H1 (cell line): ENCODE results near the gene KLF18. TPM values are rescaled to one million over a fixed set of nuclear protein-coding genes. Genes with fewer than 3 reads are reported as not detected.

ENCODE experiments used
- CTCF ChIA-PET: fragments of 300-600 bp; sonication (Branson Sonifier 250); formaldehyde crosslinking; loops from one replicate; lab custom pipeline; 2021; ENCODE audit not compliant: partially characterized antibody; lab: Charles Lee
- POLR2A ChIA-PET: fragments of 300-600 bp; sonication (Branson Sonifier 250); formaldehyde crosslinking; loops from one replicate; lab custom pipeline; 2021; ENCODE audit warnings: inconsistent platforms; ENCODE audit not compliant: partially characterized antibody; lab: Charles Lee
- DNase-seq, 2 experiments: peaks; one replicate each; pipeline versions ENCODE4 v3.0.0 to v3.0.0-alpha.2; 2010 to 2022; ENCODE audit warnings: low spot score in 2 of 2, low read depth in 1 of 2, mixed read lengths in 1 of 2
- FAIRE-seq: peaks from 2 replicates; lab custom pipeline; 2011; peaks lifted over from hg19 to GRCh38; lab: Jason Lieb, UNC
- H2AFZ ChIP-seq: 2 replicates; pipeline ENCODE4 v1.8.1; 2012; ENCODE audit warnings: low read length, inconsistent platforms
- H2AK5ac ChIP-seq: 2 replicates; pipeline ENCODE4 v1.6.1; 2013; ENCODE audit warnings: low read depth, low read length
- H2BK120ac ChIP-seq: replicated peaks from 2 replicates; pipeline ENCODE3; 2013; ENCODE audit warnings: low read depth, low read length, inconsistent platforms
- H2BK12ac ChIP-seq: 2 replicates; pipeline ENCODE4 v1.6.1; 2013; ENCODE audit warnings: low read depth, low read length
- H2BK15ac ChIP-seq: 2 replicates; pipeline ENCODE4 v1.6.1; 2013; ENCODE audit warnings: low read length
- H2BK20ac ChIP-seq: 2 replicates; pipeline ENCODE4 v1.6.1; 2013; ENCODE audit warnings: low read length
- H2BK5ac ChIP-seq: 2 replicates; pipeline ENCODE4 v1.6.1; 2013; ENCODE audit warnings: low read depth, low read length
- H3K14ac ChIP-seq: 2 replicates; pipeline ENCODE4 v1.6.1; 2013; ENCODE audit warnings: inconsistent platforms; ENCODE audit not compliant: insufficient read length
- H3K18ac ChIP-seq: 2 replicates; pipeline ENCODE4 v1.6.1; 2013; ENCODE audit warnings: low read length; ENCODE audit errors: extremely low read depth
- H3K23ac ChIP-seq: 2 replicates; pipeline ENCODE4 v1.6.1; 2013; ENCODE audit warnings: inconsistent platforms; ENCODE audit not compliant: insufficient read length
- H3K23me2 ChIP-seq: 2 replicates; pipeline ENCODE4 v1.6.1; 2013; ENCODE audit warnings: low read depth, low read length
- H3K27ac ChIP-seq: 2 replicates; pipeline ENCODE4 v1.6.1; 2011; ENCODE audit warnings: low read depth, low read length, inconsistent platforms
- H3K27me3 ChIP-seq, 4 experiments: replicated peaks in 1 of 4; 1 replicate in 1 of 4; 2 replicates in 3 of 4; pipeline versions ENCODE4 v1.6.1 to v1.8.1; 2011 to 2013; ENCODE audit warnings: low read length in 3 of 4, mild to moderate bottlenecking in 3 of 4, inconsistent platforms in 2 of 4, mixed read lengths in 2 of 4, moderate library complexity in 1 of 4; ENCODE audit not compliant: control insufficient read depth in 3 of 4, insufficient read depth in 3 of 4; ENCODE audit errors: extremely low read depth in 1 of 4
- H3K36me3 ChIP-seq, 4 experiments: 2 replicates each; pipeline versions ENCODE4 v1.6.1 to v1.8.1; 2011 to 2013; ENCODE audit warnings: mild to moderate bottlenecking in 4 of 4, low read length in 3 of 4, moderate library complexity in 2 of 4, control low read depth in 1 of 4, inconsistent platforms in 1 of 4; ENCODE audit not compliant: insufficient read depth in 4 of 4, control insufficient read depth in 2 of 4
- H3K4ac ChIP-seq: replicated peaks from 2 replicates; pipeline ENCODE3; 2013; ENCODE audit warnings: low read length, low read depth, mixed read lengths, inconsistent platforms; ENCODE audit not compliant: insufficient read length
- H3K4me1 ChIP-seq, 4 experiments: replicated peaks in 1 of 4; 1 replicate in 1 of 4; 2 replicates in 3 of 4; pipeline versions ENCODE4 v1.6.1 to v1.8.1; 2011 to 2013; ENCODE audit warnings: low read length in 3 of 4, inconsistent platforms in 2 of 4, mixed read lengths in 1 of 4; ENCODE audit not compliant: insufficient read depth in 4 of 4, control insufficient read depth in 3 of 4
- H3K4me2 ChIP-seq, 2 experiments: 2 replicates each; pipeline versions ENCODE4 v1.6.1 to v1.8.1; 2011 to 2013; ENCODE audit warnings: low read depth in 2 of 2, low read length in 2 of 2, control low read depth in 1 of 2, inconsistent platforms in 1 of 2, mild to moderate bottlenecking in 1 of 2; ENCODE audit not compliant: insufficient read depth in 1 of 2
- H3K4me3 ChIP-seq, 4 experiments: fragments of 200-600, 300-600 bp in 1 of 4; sonication (generic), shearing (Covaris generic), sonication (Bioruptor Twin) in 1 of 4; 2 replicates each; pipeline versions ENCODE4 v1.5.1 to v1.8.1; 2011 to 2016; ENCODE audit warnings: low read length in 4 of 4, low read depth in 3 of 4, control low read depth in 2 of 4, inconsistent platforms in 2 of 4, mild to moderate bottlenecking in 2 of 4, mixed read lengths in 1 of 4, moderate library complexity in 1 of 4; ENCODE audit not compliant: insufficient read depth in 2 of 4; ENCODE audit errors: extremely low read depth in 1 of 4
- H3K56ac ChIP-seq: replicated peaks from 2 replicates; pipeline ENCODE3; 2013; ENCODE audit warnings: low read depth, mild to moderate bottlenecking, mixed read lengths, low read length, inconsistent platforms; ENCODE audit not compliant: insufficient read length
- H3K79me1 ChIP-seq: 2 replicates; pipeline ENCODE4 v1.6.1; 2013; ENCODE audit warnings: low read depth, low read length, control low read depth
- H3K79me2 ChIP-seq, 2 experiments: 2 replicates each; pipeline versions ENCODE4 v1.6.1 to v1.8.1; 2012 to 2013; ENCODE audit warnings: low read length in 2 of 2, mild to moderate bottlenecking in 2 of 2, inconsistent platforms in 1 of 2; ENCODE audit not compliant: insufficient read depth in 2 of 2, control insufficient read depth in 1 of 2
- H3K9ac ChIP-seq, 4 experiments: replicated peaks in 1 of 4; 1 replicate in 1 of 4; 2 replicates in 3 of 4; pipeline versions ENCODE4 v1.6.1 to v1.8.1; 2011 to 2013; ENCODE audit warnings: low read depth in 3 of 4, low read length in 3 of 4, control low read depth in 2 of 4, mild to moderate bottlenecking in 2 of 4, moderate library complexity in 2 of 4, inconsistent platforms in 1 of 4; ENCODE audit errors: extremely low read depth in 1 of 4
- H3K9me3 ChIP-seq, 2 experiments: 2 replicates each; pipeline versions ENCODE4 v1.6.1 to v1.8.1; 2012 to 2013; ENCODE audit warnings: mild to moderate bottlenecking in 2 of 2, moderate library complexity in 2 of 2, control low read depth in 1 of 2, inconsistent platforms in 1 of 2, low read depth in 1 of 2, low read length in 1 of 2, mixed read lengths in 1 of 2; ENCODE audit not compliant: insufficient read depth in 2 of 2
- H4K20me1 ChIP-seq, 2 experiments: replicated peaks in 1 of 2; 2 replicates each; pipeline versions ENCODE3 to v1.8.1; 2011 to 2013; ENCODE audit warnings: inconsistent platforms in 2 of 2, low read length in 2 of 2, mild to moderate bottlenecking in 1 of 2; ENCODE audit not compliant: insufficient read depth in 2 of 2, control insufficient read depth in 1 of 2
- H4K5ac ChIP-seq: 2 replicates; pipeline ENCODE4 v1.6.1; 2013; ENCODE audit warnings: low read length, low read depth, mixed read lengths, inconsistent platforms; ENCODE audit not compliant: insufficient read length
- H4K8ac ChIP-seq: 2 replicates; pipeline ENCODE4 v1.8.0; 2013; ENCODE audit warnings: mild to moderate bottlenecking, moderate library complexity, low read length, inconsistent platforms; ENCODE audit not compliant: insufficient read depth; ENCODE audit errors: extremely low read depth
- H4K91ac ChIP-seq: replicated peaks from 2 replicates; pipeline ENCODE3; 2013; ENCODE audit warnings: low read length, mixed read lengths, inconsistent platforms; ENCODE audit not compliant: insufficient read length
- HDAC2 ChIP-seq, 2 experiments: fragments of 300-600 bp in 1 of 2; sonication (generic) in 1 of 2; IDR thresholded peaks; 2 replicates each; pipeline ENCODE4 v1.6.1; 2011 to 2012; ENCODE audit warnings: low read depth in 2 of 2, low read length in 2 of 2, mild to moderate bottlenecking in 2 of 2, moderate library complexity in 2 of 2, borderline replicate concordance in 1 of 2, inconsistent platforms in 1 of 2
- RAD21 ChIP-seq, 2 experiments: IDR thresholded peaks in 1 of 2; conservative IDR thresholded peaks in 1 of 2; 2 replicates each; pipeline ENCODE4 v1.6.1; 2011; ENCODE audit warnings: low read depth in 2 of 2, low read length in 2 of 2, improper control_type of control experiment in 1 of 2, inconsistent platforms in 1 of 2, mild to moderate bottlenecking in 1 of 2, moderate library complexity in 1 of 2
- WGBS, 2 experiments: shearing (Covaris generic) in 1 of 2; methylation state at CpG; one replicate each; pipeline versions ENCODE4 v1.1.6 to v1.1.7; 2013 to 2015; ENCODE audit warnings: low lambda C conversion rate in 2 of 2, mixed read lengths in 2 of 2, inconsistent platforms in 1 of 2, low coverage in 1 of 2, missing lambda C conversion rate in 1 of 2; ENCODE audit not compliant: insufficient replicate concordance in 2 of 2, insufficient coverage in 1 of 2, insufficient read length in 1 of 2; ENCODE audit errors: extremely low coverage in 1 of 2, missing lambda C conversion rate in 1 of 2; 5-methylcytosine and 5-hydroxymethylcytosine counted together
- polyA plus RNA-seq, 7 experiments: library from polyadenylated mRNA; depleted of rRNA in 3 of 7; stranded (reverse) in 5 of 7; unstranded in 2 of 7; fragments of >200 nt in 5 of 7; fragments of 200-250 nt in 2 of 7; gene quantifications; 1 replicate in 5 of 7; 2 replicates in 1 of 7; 4 replicates in 1 of 7; pipeline versions ENCODE4 v1.2.1 to v1.2.3, GENCODE V29; 2011 to 2013; ENCODE audit warnings: missing spikeins in 2 of 7, mixed read lengths in 2 of 7
- total RNA-seq: library from RNA; stranded (reverse); fragmentation: NEBNext Ultra II Directional; extraction: Animal tissue kit (Norgen Biotek cat#: 25700); gene quantifications from 2 replicates; pipeline ENCODE4 v1.2.1, GENCODE V29; 2021

Gene KLF18
- total and polyA plus RNA-seq, 2 of the 8 experiments (the other 6 are each of a cell fraction or from before 2014, with no cell fraction given): 0.09 to 0.15 TPM

DNA sequence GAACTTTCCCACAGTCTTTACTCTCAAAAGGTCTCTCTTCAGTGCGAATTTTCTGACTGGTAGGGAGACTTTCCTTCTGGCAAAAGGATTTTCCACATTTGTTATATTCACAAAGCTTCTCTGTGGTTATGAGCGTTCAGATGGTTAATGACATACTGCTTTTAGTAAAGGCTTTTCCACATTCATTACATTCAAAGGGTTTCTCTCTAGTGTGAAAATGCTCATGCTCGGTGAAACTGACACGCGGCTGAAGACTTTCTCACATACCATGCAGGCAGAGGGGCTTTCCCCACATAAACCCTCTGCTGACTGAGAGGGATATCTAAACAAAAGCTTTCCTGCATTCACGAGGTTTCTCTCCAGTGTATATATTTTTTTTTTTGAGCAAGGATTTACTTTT lies 9.9 kb upstream of the KLF18 start:
- no peak overlapping the region for H3K4me2 ChIP-seq
- no peak overlapping the region for H3K56ac ChIP-seq
- no peaks in the 10 kb centered on the region for H3K79me2 ChIP-seq
- H4K20me1 ChIP-seq: no peaks in the 10 kb centered on the region
- H2BK120ac ChIP-seq: no peak overlapping the region
- H3K36me3 ChIP-seq: no peaks in the 10 kb centered on the region
- H3K27ac ChIP-seq: no peak overlapping the region
- POLR2A ChIA-PET: interaction anchor here (0.6 to 1.0 kb wide), 3 partner anchors 22 to 866 kb away, joined by 3 to 5 read pairs (median 3); partner anchors contain the start of gene ATP6V0B
- H4K5ac ChIP-seq: no peak overlapping the region
- no peak overlapping the region for H2AK5ac ChIP-seq
- no peaks in the 10 kb centered on the region for H3K27me3 ChIP-seq
- no peak overlapping the region for H3K18ac ChIP-seq
- no peaks in the 10 kb centered on the region for H3K9me3 ChIP-seq
- DNase-seq (no peak), FAIRE-seq (no peak)
- no peak overlapping the region for H2BK20ac ChIP-seq
- no peak overlapping the region for H2BK15ac ChIP-seq
- H3K14ac ChIP-seq: no peak overlapping the region
- CTCF ChIA-PET: interaction anchor here (0.6 to 2.7 kb wide), 4 partner anchors 18 to 76 kb away, joined by 4 to 8 read pairs (median 4); no protein-coding TSS in a partner anchor
- H4K8ac ChIP-seq: no peak overlapping the region
- H3K4me3 ChIP-seq: no peak overlapping the region
- no peak overlapping the region for H2BK12ac ChIP-seq
- 83% methylated on average over 6 of the region's 6 CpGs; no CpG with 5 or more reads in 1 of the 2 experiments for WGBS, 2 experiments
- no peak overlapping the region for H2BK5ac ChIP-seq
- no peak overlapping the region for H2AFZ ChIP-seq
- H3K4ac ChIP-seq: no peak overlapping the region
- H4K91ac ChIP-seq: no peak overlapping the region
- no peak overlapping the region for H3K23ac ChIP-seq
- H3K4me1 ChIP-seq: peaks cover 0 to 9% (median 0%) of the 10 kb centered on the region in 4 experiments; a peak in 2 of 7 replicates
- no peak overlapping the region for H3K9ac ChIP-seq
- H3K23me2 ChIP-seq: no peaks in the 10 kb centered on the region
- TF ChIP-seq HDAC2 (IDR thresholded peaks at IDR 0.05; ENCODE audit: borderline replicate concordance in 1 of 2, low read depth in 2 of 2, low read length in 2 of 2): no peak
- no peak for TF ChIP-seq RAD21 (IDR thresholded peaks at IDR 0.05 in 1 of 2, conservative IDR thresholded peaks at IDR 0.05 in 1 of 2; ENCODE audit: low read depth in 2 of 2, low read length in 2 of 2)
- H3K79me1 ChIP-seq: no peaks in the 10 kb centered on the region
